GM19023 (cell line): ENCODE measurements around the gene PPP4R2.
A peak's percentile ranks its signal among the peaks of the same experiment; 100 is the strongest.

Experiments
- ATAC-seq: cut with Tn5 transposase; IDR thresholded peaks from one replicate; pipeline ENCODE4 v1.9.1; 2021; ENCODE audit warnings: mild to moderate bottlenecking, moderate library complexity; ENCODE audit not compliant: unreplicated experiment

PPP4R2 gene, protein sequence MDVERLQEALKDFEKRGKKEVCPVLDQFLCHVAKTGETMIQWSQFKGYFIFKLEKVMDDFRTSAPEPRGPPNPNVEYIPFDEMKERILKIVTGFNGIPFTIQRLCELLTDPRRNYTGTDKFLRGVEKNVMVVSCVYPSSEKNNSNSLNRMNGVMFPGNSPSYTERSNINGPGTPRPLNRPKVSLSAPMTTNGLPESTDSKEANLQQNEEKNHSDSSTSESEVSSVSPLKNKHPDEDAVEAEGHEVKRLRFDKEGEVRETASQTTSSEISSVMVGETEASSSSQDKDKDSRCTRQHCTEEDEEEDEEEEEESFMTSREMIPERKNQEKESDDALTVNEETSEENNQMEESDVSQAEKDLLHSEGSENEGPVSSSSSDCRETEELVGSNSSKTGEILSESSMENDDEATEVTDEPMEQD

DNA sequence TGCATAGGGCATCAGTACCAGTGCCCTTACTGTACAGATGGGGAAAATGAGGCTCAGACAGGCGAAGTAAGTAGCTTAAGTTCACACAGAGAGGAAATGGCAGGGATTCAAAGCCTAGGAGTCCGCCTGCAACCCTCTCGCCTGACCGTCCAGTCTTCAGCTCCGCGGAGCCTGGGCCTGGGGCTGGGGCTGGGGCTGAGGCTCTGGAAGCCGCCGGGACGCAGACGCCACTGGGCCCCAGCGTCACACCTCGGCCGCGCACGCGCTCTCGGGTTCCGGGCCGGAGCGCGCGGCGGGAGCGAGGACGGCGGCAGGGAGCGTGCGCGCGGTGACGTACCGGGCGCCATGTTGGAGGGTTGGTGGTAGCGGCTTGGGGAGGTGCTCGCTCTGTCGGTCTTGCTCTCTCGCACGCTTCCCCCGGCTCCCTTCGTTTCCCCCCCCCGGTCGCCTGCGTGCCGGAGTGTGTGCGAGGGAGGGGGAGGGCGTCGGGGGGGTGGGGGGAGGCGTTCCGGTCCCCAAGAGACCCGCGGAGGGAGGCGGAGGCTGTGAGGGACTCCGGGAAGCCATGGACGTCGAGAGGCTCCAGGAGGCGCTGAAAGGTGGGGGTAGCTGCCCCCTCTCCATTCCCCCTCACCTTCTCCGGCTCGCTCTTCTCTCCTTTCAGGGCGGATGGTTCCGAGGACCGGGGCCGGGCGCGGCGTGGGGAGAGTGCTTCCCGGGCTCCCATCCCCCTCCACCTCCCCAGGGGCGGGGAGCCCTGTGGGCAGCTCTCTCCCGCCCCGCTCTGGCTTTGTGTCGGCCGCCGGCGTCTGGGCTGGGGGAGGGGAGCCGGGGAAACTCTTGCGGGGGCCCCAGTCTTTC is at the start of gene PPP4R2:
PPP4R2 (plus strand) TSS at position 339 of the 861 bp plus-strand sequence; CDS start at position 566, 227 bp downstream.
- ATAC-seq, result peak; percentile 91

DNA sequence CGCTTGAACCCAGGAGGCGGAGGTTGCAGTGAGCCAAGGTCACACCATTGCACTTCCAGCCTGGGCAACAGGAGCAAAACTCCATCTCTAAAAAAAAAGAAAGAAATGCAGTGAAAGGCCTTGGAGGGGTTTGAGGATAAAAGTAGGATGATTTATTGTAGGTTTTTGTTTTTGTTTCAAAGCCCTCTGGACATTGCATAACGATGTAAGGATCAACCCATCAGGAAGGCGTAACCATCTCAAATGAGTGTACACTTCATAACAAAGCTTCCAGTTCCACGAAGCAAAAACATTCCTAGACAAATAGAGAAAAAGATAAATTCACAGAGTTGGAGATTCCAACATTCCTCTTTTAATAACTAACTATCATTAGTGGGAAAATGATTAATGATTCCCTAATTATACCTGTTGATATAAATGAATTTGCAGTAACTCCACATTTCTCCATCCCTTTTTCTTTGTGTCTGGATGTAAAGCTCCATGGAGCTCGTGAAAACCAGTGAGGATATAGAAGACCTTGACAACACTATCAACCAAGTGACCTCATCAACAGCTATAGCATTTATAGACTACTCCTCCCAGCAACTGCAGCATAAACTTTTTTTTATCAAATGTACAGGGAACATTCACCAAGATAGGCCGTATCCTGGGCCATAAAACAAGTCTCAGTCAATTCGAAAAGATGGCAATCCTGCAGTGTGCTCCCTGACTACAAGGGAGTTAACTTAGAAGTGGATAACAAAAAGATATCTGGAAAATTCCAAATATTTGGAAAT is 48.7 kb upstream of the PPP4R2 start:
- no peak for ATAC-seq

DNA sequence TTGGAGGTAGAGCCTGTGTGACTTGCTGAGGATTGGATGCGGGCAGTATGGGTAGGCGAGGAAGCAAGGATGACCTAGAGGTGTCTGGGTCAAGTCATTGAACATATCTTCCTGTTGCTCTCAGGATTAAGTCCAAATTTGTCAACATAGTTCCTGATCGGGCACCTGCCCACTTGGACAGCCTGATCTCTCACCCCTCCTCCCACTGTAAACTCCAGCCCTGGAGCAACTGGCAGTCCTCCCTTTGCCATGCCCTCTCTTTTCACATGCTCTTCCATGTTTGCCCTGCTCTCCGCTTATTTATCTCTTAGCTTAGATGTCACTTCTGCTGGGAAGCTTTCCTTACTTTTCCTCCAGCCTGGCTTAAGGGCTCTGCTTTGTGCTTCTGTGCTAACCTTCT is 47.6 kb upstream of the PPP4R2 start:
- ATAC-seq, result no peak

DNA sequence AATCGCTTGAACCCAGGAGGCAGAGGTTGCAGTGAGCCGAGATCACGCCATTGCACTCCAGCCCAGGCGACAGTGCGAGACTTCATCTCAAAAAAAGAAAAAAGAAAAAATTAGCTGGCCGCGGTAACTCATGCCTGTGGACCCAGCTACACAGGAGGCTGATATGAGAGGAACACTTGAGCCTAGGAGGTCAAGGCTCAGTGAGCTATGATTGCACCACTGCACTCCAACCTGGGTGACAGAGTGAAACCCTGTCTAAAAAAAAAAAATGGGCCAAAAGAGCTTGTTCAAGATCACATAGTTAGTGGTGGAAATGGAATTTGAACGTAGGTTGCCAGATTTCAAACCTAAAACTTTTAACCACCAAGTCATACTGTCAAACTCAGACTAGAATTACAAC is 46.2 kb upstream of the PPP4R2 start:
- ATAC-seq, result no peak

DNA sequence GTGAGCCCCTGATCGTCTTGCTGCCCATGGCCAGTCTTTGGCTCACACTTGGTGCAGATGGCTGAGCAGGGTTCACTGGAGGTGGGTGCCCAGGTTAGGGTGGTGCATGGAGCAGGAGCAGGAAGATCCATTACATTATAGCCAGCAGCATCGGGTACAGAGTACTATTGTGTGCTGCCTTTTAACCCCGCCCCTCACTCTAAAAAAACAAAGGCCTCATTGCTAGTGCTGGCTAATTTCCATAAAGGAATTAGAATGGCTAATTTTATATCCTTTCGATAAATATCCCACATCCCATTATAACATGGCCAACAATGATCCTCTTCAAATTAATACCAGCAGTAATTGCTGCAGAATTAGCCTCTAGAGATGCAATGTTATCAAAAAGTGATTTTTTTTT is 45.8 kb upstream of the PPP4R2 start:
- no peak for ATAC-seq

DNA sequence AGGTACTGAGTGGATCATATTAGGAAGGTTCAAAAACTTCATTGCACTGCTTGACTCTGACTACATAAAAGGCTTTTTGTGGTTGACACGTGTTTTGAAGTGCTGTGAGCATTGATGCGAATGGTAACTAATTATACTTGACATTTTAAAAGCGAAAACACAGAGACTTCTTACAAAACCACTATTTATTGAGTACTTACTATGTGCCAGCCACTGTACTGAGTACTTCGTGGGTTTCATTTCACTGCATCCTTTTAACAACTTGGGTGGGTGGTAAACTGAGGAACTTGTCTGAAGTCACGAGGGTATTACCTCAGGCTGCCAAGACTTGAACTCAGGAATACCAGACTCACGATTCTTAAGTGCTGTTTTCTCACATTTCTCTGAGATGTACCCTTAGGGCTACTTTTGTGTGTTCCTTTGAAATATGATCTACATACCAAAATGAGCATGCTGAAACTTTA is 45.3 kb upstream of the PPP4R2 start:
- no peak for ATAC-seq

DNA sequence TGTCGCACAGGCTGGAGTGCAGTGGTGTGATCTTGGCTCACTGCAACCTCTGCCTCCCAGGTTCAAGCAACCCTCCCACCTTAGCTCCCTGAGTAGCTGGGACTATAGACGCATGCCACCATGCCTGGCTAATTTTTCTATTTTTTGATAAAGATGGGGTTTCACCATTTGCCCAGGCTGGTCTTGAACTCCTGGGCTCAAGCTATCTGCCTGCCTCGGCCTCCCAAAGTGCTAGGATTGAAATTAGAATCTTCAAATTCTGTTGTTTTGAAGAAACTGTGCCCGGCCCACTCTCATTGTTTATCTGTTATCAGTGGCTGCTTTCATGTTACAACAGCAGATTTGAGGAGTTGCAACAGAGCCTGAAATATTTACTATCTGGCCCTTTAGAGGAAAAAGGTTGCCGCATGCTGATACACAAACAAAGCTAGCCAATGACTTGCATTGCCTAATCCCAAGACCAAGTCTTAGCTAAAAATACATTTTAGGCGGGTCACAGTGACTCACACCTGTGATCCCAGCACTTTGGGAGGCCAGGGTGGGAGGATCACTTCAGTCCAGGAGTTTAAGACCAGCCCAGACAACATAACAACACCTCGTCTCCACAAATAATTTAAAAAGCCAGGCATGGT is 43.2 kb upstream of the PPP4R2 start:
- ATAC-seq, result no peak

DNA sequence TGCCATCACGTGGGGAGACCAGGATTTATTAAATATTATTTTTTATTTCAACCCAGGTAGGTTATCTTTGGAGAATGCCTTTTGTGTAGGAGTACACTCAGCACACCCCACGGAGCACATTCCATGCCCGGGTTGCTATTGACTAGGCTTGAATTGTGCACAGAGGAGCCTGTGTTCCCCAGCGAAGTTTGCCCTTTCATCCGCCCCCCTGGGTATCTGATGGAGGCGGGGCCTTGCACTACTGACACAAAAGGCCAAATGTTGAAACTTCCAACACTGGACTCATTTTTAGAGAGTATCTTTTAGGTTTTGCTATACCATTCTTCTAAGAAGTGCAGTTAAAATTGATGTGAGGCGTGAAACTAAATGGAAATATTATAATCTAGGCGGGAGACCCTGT is 39.3 kb upstream of the PPP4R2 start:
- no peak for ATAC-seq

DNA sequence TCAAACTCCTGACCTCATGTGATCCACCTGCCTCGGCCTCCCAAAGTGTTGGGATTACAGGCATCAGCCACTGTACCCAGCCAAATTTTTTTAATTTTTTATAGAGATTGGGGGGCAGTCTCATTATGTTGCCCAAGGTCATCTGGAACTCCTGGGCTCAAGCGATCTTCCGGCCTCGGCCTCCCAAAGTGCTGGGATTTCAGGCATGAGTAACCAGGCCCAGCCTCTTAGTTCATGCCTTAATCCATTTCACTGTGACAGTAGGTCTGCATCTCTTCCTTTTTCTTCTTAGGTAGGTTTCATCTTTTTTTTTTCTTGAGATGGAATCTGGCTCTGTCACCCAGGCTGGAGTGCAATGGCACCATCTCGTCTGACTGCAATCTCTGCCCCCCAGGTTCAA is 37.3 kb upstream of the PPP4R2 start:
- no peak for ATAC-seq

DNA sequence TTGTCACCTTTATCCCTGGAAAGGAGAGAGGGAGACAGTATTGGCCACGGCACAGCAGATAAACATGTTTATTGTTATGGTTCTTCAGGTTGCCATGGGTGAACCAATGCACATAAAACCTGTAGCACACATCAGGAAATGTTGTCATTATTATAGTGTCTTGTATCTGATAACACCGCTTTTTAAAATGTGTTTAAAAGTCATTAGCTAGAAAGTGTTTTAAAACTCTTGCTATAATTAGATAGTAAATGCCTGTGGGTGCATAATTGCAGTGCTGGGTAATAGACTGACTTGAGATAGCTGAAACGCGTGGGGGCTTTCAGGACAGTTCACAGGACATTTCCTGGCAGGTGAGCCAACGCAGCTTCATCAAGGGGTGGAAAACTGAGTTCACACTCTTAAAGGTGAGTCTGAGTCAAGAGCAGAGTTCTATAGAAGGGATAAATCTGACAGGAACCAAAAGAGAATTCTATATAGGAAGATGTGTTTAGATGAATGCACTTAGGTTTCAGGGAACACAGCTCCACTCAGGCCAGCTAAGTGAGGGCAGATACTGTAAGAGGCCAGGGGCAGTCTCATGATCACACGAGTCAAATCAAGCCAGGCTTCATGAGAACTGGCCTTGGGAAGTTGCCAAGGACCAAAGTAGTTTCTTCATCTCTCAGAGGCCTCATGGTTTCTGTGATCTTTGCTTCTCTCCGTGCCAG is 35.6 kb upstream of the PPP4R2 start:
- ATAC-seq, result no peak

DNA sequence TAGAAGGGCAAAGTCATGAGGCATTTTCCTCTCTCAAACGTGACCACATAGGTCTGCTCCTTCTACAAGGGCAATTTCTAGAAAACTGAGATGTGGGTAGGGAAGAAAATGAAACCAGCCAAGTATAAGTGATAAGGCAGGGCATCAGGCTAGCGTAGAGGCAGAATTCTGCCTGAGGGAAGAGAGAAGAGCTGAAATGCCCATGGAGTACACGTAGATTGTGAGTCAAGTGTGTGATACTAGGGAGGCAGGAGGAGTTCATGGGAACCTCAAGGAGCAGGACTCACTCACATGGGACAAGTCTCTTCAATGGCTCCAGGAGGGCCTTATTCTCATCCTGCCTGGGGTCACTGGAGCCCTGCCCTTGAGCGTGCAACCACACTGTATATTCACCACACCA is 34.9 kb upstream of the PPP4R2 start:
- ATAC-seq, result no peak

DNA sequence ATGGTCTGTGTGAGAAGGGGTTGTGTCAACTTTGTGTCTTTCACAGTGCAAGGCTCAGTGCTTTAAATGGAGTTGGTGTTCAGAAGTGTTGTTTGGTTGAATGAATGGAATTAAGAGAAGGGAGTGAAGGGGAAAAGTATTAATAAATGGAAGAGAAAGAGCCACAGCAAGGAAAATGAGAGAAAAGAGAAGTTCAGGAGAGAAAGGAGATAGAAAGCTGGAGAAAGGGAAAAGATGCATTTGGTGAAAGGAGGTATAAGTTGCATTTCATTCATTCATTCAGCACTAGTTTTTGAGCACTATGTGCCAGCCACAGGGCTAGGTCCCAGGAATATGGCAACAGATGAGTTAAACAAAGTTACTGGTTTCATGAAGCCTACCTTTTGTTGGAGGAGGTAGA is 34.3 kb upstream of the PPP4R2 start:
- ATAC-seq, result no peak

DNA sequence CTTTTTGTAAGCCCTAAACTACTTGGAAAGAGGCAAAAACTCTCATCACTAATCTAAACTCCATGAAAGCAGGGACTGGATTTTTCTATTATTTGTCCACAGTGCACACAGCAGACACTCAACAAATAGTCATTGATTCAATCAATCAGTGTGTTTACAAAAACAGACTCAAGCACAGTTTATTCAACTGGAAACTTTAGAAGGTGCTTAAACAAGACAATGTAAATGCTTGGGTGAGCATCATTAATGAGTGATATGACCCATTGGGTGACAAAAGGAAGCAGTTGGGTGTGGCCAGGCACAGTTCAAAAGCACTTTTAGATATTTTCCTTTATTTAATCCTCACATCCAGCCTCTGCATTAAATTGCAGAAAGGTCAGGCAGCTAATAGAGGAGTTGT is 32.0 kb upstream of the PPP4R2 start:
- no peak for ATAC-seq

DNA sequence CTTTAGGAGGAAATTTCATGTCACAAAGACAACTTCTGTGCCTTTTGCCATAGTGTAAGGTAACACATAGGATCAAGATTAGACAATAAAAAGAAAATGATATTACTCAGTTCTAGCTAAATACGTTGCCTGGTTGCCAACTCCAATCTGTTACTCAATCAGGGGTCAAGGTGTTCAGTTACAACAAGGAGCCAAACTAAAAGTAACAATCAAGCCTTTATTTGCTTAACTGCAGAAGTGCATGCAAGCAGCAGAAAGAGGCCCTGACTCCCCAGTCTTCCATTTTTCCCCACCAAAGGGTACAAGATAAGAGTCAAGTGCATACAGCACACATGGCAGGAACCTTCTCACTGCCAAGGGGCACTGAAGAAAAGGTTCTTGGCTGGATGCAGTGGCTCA is 28.3 kb upstream of the PPP4R2 start:
- no peak for ATAC-seq

DNA sequence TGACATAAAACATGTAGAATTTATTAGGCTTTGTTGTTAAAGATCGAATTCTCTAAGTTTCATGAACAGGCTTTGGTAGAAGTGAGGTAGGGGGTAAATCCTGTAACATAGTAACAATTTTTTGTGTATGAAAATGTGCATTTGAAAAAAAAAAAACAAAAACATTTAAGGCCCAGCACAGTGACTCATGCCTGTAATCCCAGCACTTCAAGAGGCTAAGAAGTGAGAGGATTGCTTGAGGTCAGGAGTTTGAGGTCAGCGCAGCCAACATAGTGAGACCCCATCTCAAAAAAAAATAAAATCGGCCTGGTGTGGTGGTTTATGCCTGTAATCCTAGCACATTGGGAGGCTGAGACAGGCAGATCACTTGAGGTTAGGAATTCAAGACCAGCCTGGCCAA is 26.8 kb upstream of the PPP4R2 start:
- ATAC-seq, result no peak

DNA sequence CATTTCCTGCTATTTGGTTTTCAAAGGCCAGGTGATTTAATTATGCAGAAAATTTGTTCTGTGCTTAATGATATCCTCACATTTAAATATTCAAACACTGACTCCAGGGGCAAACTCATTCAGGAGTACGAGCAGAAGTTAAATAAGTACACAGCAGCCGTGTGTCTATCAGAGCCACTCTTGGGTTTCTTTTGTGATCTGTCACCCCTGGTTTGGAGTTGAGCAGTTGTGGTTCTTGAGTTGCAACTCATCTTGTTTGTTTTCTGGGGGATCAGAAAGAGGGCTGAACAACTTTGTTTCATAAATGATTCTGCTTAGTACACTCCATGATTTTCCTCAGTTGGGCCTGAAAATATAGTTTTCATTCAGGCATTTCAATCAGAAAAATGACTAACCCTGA is 25.7 kb upstream of the PPP4R2 start:
- no peak for ATAC-seq

DNA sequence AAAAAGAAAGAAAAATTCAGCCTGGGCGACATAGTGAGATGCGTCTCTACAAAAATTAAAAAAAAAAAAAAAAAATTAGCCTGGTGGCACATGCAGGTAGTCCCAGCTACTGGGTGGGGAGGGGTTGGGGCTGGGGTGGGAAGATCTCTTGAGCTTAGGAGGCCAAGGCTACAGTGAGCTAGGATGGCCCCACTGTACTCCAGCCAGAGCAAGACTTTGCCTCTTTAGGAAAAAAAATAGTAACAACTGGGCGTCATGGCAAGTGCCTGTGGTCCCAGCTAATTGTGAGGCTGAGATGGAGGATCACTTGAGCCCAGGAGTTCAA is 23.9 kb upstream of the PPP4R2 start:
- ATAC-seq, result no peak

DNA sequence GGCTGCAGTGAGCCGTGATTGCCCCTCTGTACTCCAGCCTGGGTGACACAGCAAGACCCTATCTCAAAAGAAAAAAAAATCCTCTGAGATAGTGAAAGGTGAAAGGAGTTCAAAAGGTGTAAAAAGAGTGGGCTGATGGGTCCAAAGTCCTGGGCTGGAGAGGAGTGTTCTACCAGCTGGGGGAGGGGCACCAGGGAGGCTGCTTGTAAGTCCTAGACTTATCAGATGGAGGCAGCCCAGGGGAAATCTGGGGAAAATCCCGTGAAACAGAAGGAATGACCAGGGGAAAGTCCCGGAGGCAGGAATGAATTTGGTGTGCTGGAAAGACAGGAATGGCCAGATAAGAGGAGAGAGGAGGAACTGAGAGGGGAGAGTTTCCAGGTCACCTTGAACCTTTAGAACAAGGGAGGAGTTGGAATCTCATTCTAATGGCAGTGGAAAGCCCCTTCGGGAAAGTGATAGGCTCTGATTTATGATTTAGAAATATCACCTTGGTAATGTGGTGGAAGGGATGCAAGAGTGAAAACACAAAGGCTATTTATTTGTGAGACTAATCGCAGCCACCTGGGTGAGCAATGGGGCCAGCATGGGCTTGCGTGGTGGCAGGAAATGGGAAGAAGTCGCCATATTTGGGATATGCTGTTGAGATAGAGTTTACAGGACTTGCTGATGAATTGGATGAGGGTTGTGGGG is 23.4 kb upstream of the PPP4R2 start:
- ATAC-seq, result no peak

DNA sequence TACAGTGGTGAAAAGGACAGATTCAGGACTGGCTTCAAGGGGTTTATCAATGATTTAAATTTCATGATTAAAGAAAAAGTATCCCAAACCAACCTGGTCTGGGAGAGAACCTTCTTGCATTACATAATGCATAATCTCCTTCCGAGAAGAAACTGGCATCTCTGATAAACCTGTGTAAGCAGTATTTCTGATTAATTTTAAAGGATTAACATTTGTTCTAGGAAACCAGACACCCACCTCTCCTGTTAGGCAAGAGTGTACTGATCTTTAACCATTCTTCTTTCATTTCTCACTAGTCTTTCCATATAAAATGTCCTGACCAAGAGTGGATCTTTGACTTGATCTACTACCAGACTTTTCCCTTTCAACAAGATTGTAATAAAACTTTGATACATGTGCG is 22.8 kb upstream of the PPP4R2 start:
- no peak for ATAC-seq

DNA sequence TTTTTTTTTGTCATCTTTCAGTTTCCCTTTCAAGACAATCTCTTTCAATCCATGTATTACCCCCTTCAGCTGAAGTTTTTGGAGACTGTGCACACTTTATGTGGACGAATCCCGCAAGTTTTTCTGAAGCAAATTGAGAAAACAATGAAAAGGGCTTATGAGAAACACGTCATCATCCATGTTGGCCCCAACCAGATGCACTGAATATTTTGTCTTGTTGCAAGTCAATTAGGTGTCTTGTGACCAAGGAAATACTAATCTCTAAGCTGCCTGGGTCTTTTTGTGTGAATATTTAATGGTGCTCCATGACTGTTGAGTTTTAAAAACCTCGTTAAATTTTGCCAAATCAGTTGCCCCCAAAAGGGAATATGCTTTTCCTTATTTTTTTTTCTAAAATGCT is 21.7 kb upstream of the PPP4R2 start:
- ATAC-seq, result no peak
